ENCODE measurements around the gene CST3.

DNA sequence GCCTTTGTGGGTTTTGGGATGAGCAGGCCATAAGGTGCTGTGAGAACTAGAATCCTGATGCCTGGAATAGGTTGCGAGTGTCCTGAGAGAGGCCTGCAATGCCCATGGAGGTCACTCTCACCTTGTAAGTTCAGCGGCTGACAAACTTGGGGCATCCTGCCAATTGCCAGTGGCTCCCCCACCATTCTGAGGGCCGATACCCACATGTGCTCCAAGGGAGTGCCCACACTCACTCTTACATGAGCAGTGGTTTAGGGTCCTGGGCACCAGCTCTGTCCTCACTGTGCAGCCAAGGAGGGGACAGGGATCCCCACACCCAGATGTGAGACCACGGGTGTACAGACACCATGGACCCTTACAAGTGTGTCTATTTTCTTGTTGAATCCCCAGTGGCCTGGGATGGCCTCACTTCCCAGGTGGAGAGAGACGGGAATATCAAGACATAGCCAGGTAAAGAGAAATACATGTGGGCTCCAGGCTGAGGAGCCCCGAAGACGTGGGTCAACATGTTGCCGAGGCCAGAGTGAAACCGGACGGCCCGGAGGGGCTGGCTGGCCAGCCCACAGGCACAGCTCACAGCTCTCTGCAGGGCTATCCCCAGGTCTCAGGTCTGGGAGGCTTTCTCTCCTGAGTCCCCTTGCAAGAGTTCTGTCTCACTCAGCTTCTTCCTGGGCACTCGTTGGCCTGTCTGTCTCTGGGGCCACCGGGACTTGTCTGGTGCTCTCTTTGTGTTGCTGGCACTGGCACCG, 30.1 kb downstream of the CST3 start:
- TF ChIP-seq, protein P1, sequence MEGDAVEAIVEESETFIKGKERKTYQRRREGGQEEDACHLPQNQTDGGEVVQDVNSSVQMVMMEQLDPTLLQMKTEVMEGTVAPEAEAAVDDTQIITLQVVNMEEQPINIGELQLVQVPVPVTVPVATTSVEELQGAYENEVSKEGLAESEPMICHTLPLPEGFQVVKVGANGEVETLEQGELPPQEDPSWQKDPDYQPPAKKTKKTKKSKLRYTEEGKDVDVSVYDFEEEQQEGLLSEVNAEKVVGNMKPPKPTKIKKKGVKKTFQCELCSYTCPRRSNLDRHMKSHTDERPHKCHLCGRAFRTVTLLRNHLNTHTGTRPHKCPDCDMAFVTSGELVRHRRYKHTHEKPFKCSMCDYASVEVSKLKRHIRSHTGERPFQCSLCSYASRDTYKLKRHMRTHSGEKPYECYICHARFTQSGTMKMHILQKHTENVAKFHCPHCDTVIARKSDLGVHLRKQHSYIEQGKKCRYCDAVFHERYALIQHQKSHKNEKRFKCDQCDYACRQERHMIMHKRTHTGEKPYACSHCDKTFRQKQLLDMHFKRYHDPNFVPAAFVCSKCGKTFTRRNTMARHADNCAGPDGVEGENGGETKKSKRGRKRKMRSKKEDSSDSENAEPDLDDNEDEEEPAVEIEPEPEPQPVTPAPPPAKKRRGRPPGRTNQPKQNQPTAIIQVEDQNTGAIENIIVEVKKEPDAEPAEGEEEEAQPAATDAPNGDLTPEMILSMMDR (conservative IDR thresholded peaks at IDR 0.05; ENCODE audit: low read depth, low read length): no peak
- no peak for TF ChIP-seq EZH2 (IDR thresholded peaks at IDR 0.05; ENCODE audit: borderline replicate concordance, low read depth, low read length, poor library complexity, severe bottlenecking)
